IPS-NIHi11 (cell line): ENCODE data around the gene SHROOM3.
"Not testable (repeated sequence)": the region's sequence is repeated elsewhere in the genome, so short reads cannot be mapped to it uniquely, and the experiment has no call there.

Experiments
- DNase-seq: peaks from one replicate; pipeline ENCODE4 v3.0.0; 2012; ENCODE audit warnings: mixed read lengths, low spot score

Gene SHROOM3

GRCh38 chr4:76723924-76724323 lies 288.9 kb downstream of the SHROOM3 start:
- no peak for DNase-seq

- no peak for DNase-seq
These were observed 290.0 kb downstream of the SHROOM3 start for GRCh38 chr4:76725039-76725438.

- no peak for DNase-seq
These were observed 291.1 kb downstream of the SHROOM3 start for GRCh38 chr4:76726176-76726575.

GRCh38 chr4:76726631-76727030 lies 291.6 kb downstream of the SHROOM3 start:
- DNase-seq, result no peak

- DNase-seq, result not testable (repeated sequence)
These were observed 292.9 kb downstream of the SHROOM3 start for GRCh38 chr4:76727934-76728333.

GRCh38 chr4:76729460-76729859 lies 294.4 kb downstream of the SHROOM3 start:
- no peak for DNase-seq

GRCh38 chr4:76729980-76730379 lies 295.0 kb downstream of the SHROOM3 start:
- no peak for DNase-seq

- no peak for DNase-seq
These were observed 297.2 kb downstream of the SHROOM3 start for GRCh38 chr4:76732246-76732645.

GRCh38 chr4:76733068-76733771 lies 298.2 kb downstream of the SHROOM3 start:
- DNase-seq, result peak; percentile 56

GRCh38 chr4:76736414-76736813 lies 301.4 kb downstream of the SHROOM3 start:
- DNase-seq, result no peak

GRCh38 chr4:76737180-76737579 lies 302.2 kb downstream of the SHROOM3 start:
- DNase-seq, result no peak

GRCh38 chr4:76737771-76738085 lies 302.7 kb downstream of the SHROOM3 start:
- DNase-seq, result no peak

GRCh38 chr4:76738086-76738931 lies 303.3 kb downstream of the SHROOM3 start:
- no peak for DNase-seq

GRCh38 chr4:76740192-76740591 lies 305.2 kb downstream of the SHROOM3 start:
- no peak for DNase-seq

- DNase-seq, result no peak
These were observed 306.0 kb downstream of the SHROOM3 start for GRCh38 chr4:76740866-76741662.

GRCh38 chr4:76741663-76742020 lies 306.6 kb downstream of the SHROOM3 start:
- DNase-seq, result no peak

GRCh38 chr4:76744241-76744921 lies 309.4 kb downstream of the SHROOM3 start:
- DNase-seq, result no peak

GRCh38 chr4:76745240-76745639 lies 310.2 kb downstream of the SHROOM3 start:
- no peak for DNase-seq

GRCh38 chr4:76747563-76747962 lies 312.5 kb downstream of the SHROOM3 start:
- DNase-seq, result no peak

GRCh38 chr4:76748649-76749048 lies 313.6 kb downstream of the SHROOM3 start:
- no peak for DNase-seq

GRCh38 chr4:76749355-76749754 lies 314.3 kb downstream of the SHROOM3 start:
- no peak for DNase-seq

- DNase-seq, result no peak
These were observed 315.7 kb downstream of the SHROOM3 start for GRCh38 chr4:76750716-76751115.
